CD4-positive, alpha-beta T cell treated with Interleukin-6 for 4 hours (primary cell): ENCODE results near the gene PDE8B.
A peak's percentile ranks its signal among the peaks of the same experiment; 100 is the strongest.
"Not testable (repeated sequence)": the region's sequence is repeated elsewhere in the genome, so short reads cannot be mapped to it uniquely, and the experiment has no call there.

Source experiments
- DNase-seq: peaks from one replicate; pipeline ENCODE4 v3.0.0-alpha.2; 2020; ENCODE audit warnings: mixed read lengths

Gene PDE8B

DNA sequence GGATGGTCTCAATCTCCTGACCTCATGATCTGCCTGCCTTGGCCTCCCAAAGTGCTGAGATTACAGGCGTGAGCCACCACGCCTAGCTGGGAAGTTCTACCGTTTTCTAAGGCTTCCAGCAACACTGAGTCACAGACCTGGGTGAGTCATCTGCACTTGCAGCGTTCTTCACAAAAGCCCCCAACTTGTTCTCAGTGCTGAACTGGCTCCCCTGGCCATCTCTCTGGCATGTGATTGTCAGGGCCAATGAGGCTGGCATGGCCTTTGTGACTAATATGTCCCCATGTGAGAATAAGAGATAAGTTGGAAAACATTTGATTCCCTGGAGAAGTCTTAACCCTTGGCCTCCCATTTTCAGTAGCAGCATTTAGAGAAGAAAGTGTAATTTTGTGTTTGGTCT lies 157.3 kb downstream of the PDE8B start:
- no peak for DNase-seq

DNA sequence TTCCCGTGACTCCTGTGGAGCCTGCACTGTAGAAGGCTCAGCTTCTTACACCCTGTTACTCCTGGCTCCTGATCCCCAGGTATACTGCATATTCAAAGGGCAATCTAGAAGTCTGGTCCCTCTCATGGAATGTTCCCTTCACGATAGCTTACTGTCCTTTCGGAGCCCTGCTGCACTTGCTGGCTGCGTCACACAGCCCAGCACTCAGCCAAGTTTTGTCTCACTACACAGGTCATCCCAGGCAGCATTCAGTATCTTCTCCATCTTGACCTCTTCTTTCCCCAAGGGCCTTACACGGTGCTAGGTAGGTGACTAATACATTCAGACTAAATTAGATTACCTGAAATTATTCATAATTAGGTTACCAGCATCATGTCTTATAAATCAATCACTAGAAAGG lies 157.9 kb downstream of the PDE8B start:
- DNase-seq, result no peak

DNA sequence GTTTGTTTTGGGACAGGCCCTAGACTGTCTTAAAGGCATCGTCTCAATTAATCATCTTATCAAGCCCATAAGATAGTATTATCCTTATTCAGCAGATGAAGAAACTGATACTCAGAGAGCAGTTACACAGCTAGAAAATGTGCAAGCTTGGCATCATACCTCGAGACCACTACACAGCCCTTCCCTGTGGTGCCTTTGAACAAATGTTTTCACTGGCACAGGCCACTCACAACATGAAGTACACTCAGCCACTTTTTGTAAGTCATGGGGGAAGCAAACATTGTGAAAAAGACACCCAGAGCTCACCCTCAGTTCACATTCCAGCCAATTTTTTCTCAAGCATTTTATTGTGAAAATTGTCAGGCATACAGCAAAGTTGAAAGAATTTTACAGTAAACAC lies 159.1 kb downstream of the PDE8B start:
- no peak for DNase-seq

DNA sequence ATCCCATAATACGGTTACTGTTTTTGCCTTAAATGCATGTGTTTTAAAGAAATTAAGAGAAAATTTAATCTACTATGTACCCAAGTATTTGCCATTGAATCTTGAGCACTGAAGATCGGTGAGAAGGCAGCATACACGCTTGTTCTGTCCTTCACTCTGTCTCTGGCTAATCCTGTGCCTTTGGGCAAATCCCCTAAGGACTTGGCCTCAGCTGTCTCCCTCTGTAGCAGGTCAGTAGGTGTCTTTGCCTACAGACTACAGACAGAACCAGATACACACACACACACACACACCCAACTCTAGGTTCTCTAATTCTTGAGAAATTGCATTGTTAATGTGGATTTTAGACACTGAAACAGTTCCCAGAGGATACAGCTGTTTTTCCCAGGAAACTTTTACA lies 164.2 kb downstream of the PDE8B start:
- DNase-seq, result no peak

DNA sequence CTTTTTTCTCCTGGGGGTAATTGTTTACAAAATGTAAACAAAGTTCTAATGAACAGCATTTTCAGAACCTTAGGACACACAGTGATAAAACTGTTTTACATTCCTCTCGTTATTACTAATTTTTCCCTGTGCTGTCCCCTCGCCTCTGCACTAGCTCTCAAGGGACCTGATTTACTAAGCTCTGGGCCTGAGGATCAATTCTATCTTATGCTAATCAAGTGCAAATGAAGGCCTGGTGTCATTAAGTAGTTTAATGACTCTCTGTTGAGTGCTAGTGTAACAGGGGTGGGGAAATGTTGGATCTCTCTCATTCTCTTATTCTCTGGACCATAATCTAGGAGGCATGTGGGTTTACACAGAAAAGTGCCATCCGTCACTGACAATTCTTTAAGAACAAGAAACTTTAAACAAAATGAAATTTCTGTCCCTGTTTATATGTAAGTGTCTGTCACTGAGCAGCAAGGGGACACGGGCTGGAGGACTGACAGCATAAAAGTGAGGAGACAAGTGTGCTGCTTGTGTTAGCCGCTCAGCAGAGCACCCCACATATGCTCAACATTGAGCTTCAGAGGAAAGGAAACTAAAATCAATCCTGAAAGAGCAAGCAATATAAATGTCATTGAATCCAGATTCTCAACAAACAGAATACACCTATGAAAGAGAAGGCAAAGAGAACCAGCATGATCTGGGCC lies 166.3 kb downstream of the PDE8B start:
- no peak for DNase-seq

DNA sequence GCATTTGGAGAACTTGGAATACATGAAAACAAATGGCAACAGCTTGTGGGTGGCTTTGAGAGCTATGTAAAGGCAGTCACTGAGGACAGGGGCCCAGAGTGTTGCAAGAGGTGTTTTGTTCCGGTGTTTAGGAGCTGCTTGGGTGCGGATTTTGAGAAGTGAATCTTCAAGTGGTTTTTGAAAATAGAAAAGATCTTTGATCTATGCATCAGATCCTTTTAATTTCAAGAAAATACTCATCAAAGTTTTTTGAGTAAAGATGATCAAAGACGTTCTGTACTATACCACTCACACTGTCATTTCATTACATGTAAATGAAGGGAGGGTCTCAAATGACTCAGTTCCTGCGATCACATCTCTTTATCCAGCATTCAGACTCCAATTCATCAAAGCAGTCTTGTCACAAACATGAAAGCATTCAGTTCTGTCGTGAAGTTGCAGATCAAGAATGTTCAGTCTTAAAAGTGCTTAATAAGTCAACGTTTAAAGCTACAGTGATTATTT lies 169.1 kb downstream of the PDE8B start:
- DNase-seq, result peak; percentile 53

DNA sequence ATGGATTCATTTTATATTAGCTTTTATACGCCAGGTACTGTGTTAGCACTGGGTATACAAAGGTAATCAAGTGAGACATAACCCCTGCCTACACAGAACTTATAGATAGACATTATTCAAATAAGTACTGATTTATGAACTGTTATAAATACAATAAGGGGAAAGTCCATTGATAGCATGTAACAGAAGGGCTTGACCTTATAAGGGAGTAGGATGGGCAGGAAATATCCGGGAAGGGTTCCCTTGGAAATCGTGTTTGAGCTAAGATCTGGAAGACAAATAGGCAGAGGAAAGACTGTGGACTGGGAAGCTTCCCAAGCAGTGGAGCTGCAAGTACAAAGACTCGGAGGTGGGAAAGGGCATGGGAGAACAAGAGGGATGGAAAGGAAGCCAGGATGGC lies 170.2 kb downstream of the PDE8B start:
- no peak for DNase-seq

DNA sequence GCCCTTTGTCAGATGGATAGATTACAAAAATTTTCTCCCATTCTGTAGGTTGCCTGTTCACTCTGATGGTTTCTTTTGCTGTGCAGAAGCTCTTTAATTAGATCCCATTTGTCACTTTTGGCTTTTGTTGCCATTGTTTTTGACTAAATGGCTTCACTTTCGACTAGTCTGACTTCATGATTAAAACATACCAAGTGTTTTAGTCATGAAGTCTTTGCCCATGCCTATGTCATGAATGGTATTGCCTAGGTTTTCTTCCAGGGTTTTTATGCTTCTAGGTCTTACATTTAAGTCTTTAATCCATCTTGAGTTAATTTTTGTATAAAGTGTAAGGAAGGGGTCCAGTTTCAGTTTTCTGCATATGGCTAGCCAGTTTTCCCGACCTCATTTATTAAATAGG lies 172.9 kb downstream of the PDE8B start:
- DNase-seq, result not testable (repeated sequence)

DNA sequence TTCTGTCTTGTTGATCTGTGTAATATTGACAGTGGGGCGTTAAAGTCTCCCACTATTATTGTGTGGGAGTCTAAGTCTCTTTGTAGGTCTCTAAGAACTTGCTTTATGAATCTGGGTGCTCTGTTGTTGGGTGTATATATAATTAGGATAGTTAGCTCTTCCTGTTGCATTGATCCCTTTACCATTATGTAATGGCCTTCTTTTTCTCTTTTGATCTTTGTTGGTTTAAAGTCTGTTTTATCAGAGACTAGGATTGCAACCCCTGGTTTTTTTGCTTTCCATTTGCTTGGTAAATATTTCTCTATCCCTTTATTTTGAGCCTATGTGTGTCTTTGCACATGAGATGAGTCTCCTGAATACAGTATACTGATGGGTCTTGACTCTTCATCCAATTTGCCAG lies 175.9 kb downstream of the PDE8B start:
- DNase-seq, result not testable (repeated sequence)

DNA sequence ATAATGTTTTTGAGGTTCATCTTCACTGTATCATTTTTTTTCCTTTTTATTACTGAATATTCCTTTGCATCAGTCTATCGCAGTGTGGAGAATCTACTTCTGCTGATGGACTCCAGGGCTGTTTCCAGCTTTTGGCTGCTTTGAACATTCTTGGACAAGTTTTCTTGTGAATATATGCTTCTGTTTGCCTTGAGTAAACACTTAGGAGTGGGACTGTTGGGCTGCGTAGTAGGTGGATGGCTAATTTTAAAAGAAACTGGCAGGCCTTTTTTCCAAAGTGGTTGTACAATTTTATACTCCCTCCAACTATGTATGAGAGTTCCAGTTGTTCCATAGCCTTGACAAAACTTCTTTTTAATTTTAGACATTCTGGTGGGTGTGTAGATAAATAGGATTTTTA lies 179.3 kb downstream of the PDE8B start:
- DNase-seq, result no peak

DNA sequence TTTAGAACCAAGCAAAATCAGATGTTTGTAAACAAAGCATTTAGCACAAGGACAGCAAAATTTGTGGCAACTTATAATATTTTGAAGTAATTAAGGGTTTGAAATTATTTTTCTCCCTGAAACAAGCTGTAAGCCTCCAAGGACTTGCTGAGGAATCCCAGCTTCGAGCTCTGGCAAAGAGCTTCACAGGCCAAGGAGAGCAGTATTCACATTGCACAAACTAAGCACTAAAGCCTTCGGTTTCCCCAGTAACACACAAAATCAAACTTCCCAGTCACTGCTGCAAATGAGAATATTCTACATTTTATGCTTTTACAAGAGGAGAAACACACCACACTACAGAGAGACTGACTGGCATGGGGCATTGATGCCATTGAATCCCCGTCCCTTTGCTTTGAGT lies 179.7 kb downstream of the PDE8B start:
- no peak for DNase-seq

DNA sequence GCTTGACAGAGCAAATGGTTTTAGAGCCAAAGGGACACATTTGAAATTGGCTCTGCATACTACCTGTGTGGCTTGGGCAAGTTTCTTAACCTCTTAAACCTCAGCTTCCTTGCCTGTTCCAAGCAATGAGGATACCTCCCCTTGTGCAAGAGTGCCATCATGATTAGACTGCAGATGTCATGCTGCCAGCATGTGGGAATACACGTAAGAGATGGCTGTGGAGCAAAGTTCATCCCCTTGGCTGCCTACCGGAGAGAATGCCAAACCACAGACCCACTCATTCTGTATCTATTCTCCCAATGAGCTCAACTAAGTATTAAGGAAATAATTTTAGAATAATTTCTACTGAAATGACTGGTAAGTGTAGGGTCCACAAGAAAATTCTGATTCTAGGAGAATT lies 180.3 kb downstream of the PDE8B start:
- no peak for DNase-seq

DNA sequence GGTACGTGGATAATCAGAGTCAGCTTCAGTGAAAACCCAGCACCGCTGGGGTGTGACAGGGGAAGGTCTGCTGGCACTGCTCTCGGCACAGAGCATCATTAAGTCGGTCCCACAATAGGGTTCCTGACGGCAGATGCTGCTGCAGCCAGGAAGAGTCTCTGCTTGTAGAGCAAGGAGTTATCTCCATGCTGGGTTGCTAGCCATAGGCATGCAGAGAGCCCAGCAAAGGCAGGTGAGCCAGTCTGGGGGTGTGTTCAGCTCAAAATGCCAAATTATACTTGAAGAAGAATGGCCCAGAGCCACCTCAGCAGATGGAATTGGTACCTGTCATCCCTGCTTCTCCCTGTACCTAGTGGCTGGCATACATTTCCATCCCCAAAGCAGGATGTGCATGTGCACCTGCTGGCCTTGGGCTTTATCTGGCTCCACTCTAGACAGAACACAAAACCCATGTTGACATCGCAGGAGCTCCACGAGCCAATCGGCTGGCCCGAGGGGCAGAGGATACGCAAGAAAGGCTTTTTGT lies 180.8 kb downstream of the PDE8B start:
- DNase-seq, result no peak

DNA sequence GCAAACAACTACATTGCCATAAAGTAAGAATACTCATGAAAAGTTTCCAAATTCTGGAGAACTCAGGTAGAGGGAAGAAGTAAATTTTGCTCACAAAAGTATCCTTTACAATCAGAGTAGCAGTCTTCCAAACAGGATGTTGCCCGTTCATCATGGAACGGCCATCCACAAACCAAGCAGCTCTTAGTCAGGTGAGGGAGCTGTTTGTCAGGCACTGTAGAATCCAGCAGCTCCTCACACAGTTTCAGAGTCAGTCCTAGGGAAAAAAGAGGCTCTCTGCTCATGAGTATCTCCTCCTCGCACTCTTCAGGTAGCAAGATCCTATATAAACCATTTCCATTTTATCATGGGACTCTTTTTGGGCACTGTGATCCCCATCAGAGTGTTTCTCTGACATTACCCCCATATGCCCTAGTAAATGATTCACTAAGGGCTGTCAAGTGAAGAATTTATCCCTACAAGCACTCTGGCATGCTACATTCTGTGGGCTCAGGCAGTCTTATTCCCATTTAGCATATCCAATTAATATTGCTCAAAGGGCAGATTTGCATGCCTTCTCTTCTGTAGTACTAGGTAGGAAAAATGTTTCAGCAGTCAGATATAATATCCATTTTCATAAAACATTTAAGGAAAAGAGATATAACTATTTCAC lies 183.7 kb downstream of the PDE8B start:
- no peak for DNase-seq

DNA sequence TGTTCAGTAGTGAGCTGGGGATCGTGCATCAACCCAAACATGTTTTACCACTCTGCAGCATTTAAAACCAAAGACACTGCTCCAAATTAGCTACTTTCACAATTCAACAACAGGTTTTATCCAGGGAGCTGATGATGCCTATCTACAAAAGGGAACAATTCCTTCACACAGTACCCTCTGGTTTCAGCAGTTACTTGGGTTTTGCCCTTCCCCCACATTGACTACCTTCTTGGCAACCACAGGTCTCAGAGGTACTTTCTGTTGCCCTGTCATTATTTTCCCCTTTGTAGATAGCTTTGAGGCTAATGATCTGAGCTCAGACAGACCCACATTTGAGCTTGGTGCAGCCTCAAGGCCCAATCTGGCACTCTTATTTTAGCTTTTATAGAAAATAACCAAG lies 185.5 kb downstream of the PDE8B start:
- DNase-seq, result no peak

DNA sequence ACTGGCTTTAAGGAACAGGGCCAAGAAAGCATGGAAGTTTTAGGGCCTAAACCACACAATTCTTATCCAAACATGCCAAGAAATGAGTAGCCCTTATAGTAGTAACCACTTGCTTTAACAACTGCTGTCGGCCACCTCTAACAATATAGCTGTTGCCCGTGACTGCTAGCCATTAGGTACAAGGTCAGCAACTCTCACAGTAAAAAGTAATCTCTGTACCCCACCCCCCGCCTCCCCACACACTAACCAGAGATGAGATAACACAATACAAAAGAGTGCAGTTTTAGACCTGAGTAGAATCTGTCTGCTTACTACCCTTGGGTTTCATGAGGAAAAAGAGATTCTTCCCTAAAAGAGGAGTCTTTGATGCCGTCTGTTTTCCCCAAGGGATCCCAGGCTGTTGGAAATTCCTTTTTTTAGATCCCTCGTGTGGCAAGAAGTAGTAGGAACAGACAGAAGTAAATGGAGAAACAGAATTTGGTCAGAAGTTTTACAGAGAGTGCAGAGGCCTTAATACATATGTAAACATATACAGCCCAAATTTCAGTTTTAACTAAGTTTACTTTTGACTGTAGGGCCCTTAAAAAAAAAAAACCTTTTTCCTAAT lies 187.3 kb downstream of the PDE8B start:
- no peak for DNase-seq

DNA sequence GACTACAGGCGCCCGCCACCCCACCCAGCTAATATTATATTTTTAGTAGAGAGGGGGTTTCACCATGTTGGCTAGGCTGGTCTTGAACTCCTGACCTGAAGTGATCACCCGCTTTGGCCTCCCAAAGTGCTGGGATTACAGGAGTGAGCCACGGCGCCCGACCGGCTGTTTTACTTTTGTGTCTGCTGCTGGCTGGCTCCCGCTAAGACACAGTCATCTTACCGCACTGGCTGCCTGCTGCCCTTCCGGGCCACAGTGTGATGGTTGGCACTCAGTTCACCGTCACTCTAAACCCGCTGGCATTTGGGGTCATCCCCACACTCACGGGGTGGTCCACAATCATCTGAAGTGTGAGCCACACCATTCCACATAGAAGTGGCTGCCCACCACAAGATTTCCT lies 188.0 kb downstream of the PDE8B start:
- DNase-seq, result no peak

DNA sequence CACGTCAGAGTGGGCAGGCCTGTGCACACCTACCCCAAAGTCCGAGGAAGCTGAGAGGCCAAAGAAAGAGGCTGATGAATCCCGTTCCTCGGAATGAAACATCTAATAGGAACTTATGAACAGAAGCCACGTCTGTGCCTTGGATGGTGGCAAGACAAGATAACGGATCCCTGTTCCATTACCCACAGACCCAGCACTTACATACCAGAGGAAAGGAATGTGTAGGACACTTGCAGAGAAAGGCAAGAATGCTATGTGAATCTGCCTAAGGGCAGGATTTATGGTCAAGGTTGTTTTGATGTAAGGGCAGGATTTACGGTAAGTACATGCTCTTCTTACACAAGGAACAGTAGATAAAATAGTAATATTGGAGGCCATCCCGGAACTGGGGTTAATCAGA lies 188.4 kb downstream of the PDE8B start:
- no peak for DNase-seq

DNA sequence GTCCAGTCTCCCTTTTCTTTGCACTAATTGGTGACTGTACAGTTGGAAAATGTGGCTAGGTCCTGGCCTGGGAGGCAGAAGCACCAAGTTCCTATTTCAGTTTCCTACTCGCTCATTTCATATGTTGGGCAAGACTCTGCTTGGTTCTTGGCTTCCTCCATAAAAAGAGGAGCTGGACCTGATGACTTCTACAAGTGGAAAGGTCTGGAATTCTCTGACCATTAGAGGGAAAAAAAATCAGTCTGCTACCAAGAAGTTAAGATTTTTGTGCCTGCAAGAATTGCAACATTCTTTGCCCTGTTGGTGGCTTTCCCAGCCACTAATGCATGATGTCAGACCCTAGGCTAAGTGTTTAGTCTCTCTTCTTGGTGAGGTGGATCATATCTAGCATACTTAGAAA lies 190.2 kb downstream of the PDE8B start:
- DNase-seq, result no peak

DNA sequence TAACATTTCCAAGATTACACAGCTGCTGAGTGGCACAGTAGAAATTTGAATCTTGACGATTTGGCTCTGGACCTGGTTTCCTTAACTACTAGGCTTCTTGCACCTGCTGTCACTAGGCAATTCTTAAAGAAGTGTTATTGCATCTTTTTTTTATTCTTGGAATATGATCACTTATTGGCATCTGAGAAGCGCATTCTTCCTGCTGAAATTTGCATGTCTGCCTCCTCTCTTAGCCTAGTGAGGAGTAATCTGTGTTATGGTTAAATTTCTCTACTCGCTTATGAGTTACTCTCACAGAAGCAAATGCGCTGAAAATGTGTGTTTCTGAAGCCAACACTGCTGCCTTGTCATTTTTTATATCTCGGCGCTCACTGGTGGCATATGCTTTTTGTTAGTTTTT lies 192.3 kb downstream of the PDE8B start:
- DNase-seq, result no peak

DNA sequence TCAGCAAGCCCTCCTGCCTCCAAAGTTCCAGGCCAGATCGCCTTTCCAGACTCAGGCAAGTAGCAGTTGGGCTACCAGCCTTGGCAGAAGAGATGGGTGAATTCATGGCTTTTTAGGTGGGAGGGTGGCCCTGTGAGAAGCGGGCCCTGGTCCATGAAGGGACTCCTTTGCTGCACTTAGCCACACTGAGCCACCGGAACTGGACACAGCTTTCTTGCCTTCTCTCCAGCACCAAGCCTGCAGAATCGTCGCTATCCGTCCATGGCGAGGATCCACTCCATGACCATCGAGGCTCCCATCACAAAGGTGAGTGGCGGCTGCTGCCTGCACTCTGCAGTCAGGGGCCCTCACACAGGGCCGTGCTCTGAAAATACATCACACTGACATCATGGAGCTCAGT lies 196.7 kb downstream of the PDE8B start:
- no peak for DNase-seq

DNA sequence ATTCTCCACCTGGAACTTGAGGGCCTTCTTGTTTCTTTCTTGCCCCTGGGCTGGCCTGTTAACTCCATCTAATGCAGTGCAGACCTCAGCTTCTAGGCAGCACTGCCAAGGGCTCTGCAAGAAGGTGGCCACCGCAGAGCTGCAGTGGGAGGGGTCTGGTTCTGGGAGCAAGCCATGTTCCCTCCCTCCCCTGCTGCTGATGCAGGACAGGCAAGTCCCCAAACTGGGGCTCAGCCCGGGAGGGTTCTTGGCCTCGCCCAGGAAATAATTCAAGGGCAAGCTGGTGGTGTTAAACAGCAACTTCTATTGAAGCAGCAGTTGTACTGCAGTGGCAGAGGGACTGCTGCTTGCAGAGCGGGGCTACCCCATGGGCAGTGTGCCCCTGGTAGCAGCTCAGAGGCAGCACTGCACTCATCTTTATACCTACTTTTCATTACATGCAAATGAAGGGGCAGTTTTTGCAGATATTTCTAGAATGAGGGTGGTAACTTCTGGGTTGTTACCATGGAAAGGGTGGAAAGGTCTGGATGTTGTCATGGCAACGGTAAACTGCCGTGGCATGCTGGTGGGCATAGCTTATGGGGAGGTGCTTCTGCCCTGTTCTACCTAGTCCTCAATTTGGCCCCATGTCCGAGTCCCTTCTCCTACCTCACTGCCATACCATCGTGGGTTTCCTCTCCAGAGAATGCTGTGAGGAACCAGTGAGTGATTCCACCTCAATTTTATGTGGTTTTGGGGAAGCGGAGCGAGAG lies 199.6 kb downstream of the PDE8B start:
- no peak for DNase-seq

DNA sequence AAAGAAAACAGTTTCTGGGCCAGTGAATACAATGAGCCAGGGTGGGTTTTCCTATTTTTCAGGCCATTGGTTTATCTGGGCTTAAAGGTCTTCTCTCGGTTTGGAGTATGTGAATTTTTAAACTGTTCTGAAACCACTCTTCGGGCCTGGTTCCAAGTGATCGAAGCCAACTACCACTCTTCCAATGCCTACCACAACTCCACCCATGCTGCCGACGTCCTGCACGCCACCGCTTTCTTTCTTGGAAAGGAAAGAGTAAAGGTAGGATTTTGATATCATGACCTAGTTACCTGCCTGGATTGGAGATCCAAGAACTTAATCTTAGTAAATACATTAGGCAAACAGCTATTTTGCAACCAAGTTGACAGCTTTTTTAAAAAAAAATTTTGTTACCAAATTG lies 202.6 kb downstream of the PDE8B start:
- no peak for DNase-seq
